Right lobe of liver (tissue), 6 donors: ENCODE measurements around the gene PBLD. TPM values are rescaled to one million over a fixed set of nuclear protein-coding genes. Genes with fewer than 3 reads are reported as not detected.

Experiments used
- ATAC-seq, 4 donors: fragments of 200-7000 bp; cut with Tn5 transposase; one replicate each; pipeline ENCODE4 v1.9.1; 2020; ENCODE audit warnings: mild to moderate bottlenecking in 4 of 4, moderate library complexity in 4 of 4
- DNase-seq, 3 donors: peaks; one replicate each; pipeline ENCODE4 v3.0.0-alpha.2; 2020
- H3K27ac ChIP-seq, 3 donors: fragments of 200-600 bp; one replicate each; pipeline ENCODE4 v1.8.0; 2022
- H3K27me3 ChIP-seq, 2 donors: fragments of 200-600 bp; one replicate each; pipeline ENCODE4 v1.8.0; 2022
- H3K36me3 ChIP-seq, 4 donors: fragments of 200-600 bp; sonication (generic) in 1 of 4; one replicate each; pipeline versions ENCODE4 v1.5.1 to v1.8.0; 2017 to 2022; ENCODE audit warnings: control low read depth in 1 of 4
- H3K4me1 ChIP-seq, 4 donors: fragments of 200-600 bp; sonication (generic) in 1 of 4; one replicate each; pipeline versions ENCODE4 v1.5.1 to v1.8.0; 2017 to 2022; ENCODE audit warnings: control low read depth in 1 of 4
- H3K4me3 ChIP-seq, 3 donors: fragments of 200-600 bp; one replicate each; pipeline ENCODE4 v1.8.0; 2022
- H3K9me3 ChIP-seq, 4 donors: fragments of 200-600 bp; sonication (generic) in 1 of 4; one replicate each; pipeline versions ENCODE4 v1.5.1 to v1.8.0; 2017 to 2022; ENCODE audit warnings: control low read depth in 1 of 4
- POLR2A ChIP-seq: fragments of 450-650 bp; IDR thresholded peaks from one replicate; pipeline ENCODE4 v1.6.1; 2017; ENCODE audit warnings: antibody characterized with exemption, mild to moderate bottlenecking
- WGBS: methylation state at CpG from one replicate; pipeline ENCODE4 v1.1.6; 2018; ENCODE audit warnings: low coverage, low lambda C conversion rate; ENCODE audit not compliant: insufficient coverage; ENCODE audit errors: missing lambda C conversion rate; 5-methylcytosine and 5-hydroxymethylcytosine counted together
- intact Hi-C, 2 donors: fragments of 100-400 bp; cut with DNase I; formaldehyde crosslinking; loops; one replicate each; pipeline versions ENCODE4 v1.11.2 to v1.14.1; 2022
- total RNA-seq, 6 experiments: library from RNA; depleted of rRNA in 2 of 6; stranded (reverse); fragments of >200 nt in 2 of 6; fragmentation: NEBNext Ultra II Directional in 3 of 6; extraction: Animal tissue kit (Norgen Biotek cat#: 25700) in 3 of 6; gene quantifications; one replicate each; pipeline versions ENCODE4 v1.1.0 to v1.2.4, GENCODE V29; 2016 to 2023
- TF ChIP-seq, protein P1 (sequence below), 4 donors: fragments of 200-600 bp in 3 of 4; fragments of 450-650 bp in 1 of 4; IDR thresholded peaks; one replicate each; pipeline versions ENCODE4 v1.5.1 to v1.8.0; 2016 to 2022; ENCODE audit warnings: antibody characterized with exemption in 4 of 4, mild to moderate bottlenecking in 2 of 4
- donor health status: DM: no; HTN: yes; CAD: no.
- donor health status: DM: no; HTN: no; CAD: no.
- donor health status: DM: no; HTN: no; CAD: no.
- donor health status: DM: no; HTN: yes; CAD: no.
- donor health status: DM: no; HTN: yes; CAD: no.

PBLD gene
- total RNA-seq, 6 experiments from 2014 or later: 45.5 to 162 (median 129) TPM

DNA sequence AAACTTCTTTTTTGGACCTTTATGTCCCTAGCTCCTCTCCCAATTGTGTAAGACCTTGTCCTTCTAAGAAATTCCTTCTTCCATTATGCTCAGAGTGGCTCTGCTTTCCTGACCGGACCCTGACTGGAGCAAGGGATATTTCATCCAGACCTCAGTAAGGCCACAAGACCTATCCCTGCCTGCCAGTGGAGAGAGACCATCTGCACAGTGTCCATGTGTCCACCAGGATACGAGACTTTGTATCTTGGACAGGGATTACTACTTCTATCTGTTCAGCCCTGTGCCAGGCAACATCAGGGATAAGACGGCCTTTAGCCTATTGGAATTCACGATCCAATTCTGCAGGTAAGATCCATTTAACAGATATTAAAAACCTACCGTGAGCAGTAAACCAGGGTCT is 93.7 kb downstream of the PBLD start:
- Histone ChIP-seq H3K9me3 (no peaks in the 10 kb centered on the region), H3K27ac (no peak overlapping the region), H3K27me3 (no peaks in the 10 kb centered on the region), H3K36me3 (no peaks in the 10 kb centered on the region), H3K4me1 (no peaks in the 10 kb centered on the region), H3K4me3 (no peak overlapping the region)
- TF ChIP-seq POLR2A: no peak
- TF ChIP-seq, protein P1, sequence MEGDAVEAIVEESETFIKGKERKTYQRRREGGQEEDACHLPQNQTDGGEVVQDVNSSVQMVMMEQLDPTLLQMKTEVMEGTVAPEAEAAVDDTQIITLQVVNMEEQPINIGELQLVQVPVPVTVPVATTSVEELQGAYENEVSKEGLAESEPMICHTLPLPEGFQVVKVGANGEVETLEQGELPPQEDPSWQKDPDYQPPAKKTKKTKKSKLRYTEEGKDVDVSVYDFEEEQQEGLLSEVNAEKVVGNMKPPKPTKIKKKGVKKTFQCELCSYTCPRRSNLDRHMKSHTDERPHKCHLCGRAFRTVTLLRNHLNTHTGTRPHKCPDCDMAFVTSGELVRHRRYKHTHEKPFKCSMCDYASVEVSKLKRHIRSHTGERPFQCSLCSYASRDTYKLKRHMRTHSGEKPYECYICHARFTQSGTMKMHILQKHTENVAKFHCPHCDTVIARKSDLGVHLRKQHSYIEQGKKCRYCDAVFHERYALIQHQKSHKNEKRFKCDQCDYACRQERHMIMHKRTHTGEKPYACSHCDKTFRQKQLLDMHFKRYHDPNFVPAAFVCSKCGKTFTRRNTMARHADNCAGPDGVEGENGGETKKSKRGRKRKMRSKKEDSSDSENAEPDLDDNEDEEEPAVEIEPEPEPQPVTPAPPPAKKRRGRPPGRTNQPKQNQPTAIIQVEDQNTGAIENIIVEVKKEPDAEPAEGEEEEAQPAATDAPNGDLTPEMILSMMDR (IDR thresholded peaks at IDR 0.05): no peak
- WGBS: 91% methylated on average over 4 of the region's 5 CpGs
- intact Hi-C loops: no loop called here
- DNase-seq (no peak), ATAC-seq (no peak)

DNA sequence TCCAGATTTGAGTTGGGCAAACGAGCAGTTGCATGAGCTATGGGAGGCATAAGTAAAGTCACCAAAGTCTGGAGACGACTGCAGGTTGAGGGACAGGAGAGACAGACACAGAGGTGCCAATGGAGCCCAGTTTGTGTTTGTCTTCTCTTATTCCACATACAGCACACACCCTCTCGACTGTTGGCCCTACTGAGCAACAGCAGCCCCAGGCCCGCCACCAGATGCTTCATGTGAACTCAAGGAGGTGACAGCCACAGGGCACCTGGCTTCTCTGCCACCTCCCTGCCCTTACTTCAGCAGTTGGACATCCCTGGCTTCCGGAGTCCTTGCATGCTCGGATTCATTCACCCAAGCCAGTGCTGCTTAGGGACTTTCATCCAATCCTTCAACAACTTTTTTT is 94.4 kb downstream of the PBLD start:
- Histone ChIP-seq H3K4me1 (no peaks in the 10 kb centered on the region), H3K27ac (no peak overlapping the region), H3K9me3 (no peaks in the 10 kb centered on the region), H3K36me3 (no peaks in the 10 kb centered on the region), H3K4me3 (no peak overlapping the region), H3K27me3 (no peaks in the 10 kb centered on the region)
- TF ChIP-seq, protein P1 (IDR thresholded peaks at IDR 0.05): no peak
- intact Hi-C loops: no loop called here
- WGBS: 81% methylated on average over 5 of the region's 6 CpGs
- no peak for ATAC-seq
- no peak for DNase-seq

DNA sequence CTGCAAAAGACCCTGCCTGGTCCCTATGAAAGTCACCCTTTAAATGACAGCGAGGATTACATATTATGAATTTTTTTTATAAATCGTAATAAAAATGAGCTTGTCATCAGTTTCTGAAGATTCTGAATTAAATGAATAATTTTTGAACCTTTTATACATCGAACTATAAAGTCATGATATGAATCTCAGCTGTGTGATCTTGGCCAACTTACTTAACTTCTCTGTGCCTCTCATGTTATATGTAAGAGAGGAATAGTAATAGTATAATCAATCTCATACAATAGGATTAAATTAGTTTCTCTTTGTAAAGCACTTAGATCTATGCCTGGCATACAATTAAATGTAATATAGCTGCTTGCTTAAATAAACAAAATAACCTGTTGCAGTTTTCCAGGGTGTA is 95.6 kb downstream of the PBLD start:
- intact Hi-C loops: no loop called here
- no peaks in the 10 kb centered on the region for H3K9me3 ChIP-seq
- DNase-seq (no peak), ATAC-seq (no peak)
- H3K4me3 ChIP-seq: no peak overlapping the region
- no peak for TF ChIP-seq POLR2A
- TF ChIP-seq, protein P1 (IDR thresholded peaks at IDR 0.05): no peak
- no peaks in the 10 kb centered on the region for H3K4me1 ChIP-seq
- H3K27ac ChIP-seq: no peak overlapping the region
- H3K36me3 ChIP-seq: no peaks in the 10 kb centered on the region
- H3K27me3 ChIP-seq: no peaks in the 10 kb centered on the region
- 84% methylated on average over 3 of the region's 3 CpGs for WGBS

DNA sequence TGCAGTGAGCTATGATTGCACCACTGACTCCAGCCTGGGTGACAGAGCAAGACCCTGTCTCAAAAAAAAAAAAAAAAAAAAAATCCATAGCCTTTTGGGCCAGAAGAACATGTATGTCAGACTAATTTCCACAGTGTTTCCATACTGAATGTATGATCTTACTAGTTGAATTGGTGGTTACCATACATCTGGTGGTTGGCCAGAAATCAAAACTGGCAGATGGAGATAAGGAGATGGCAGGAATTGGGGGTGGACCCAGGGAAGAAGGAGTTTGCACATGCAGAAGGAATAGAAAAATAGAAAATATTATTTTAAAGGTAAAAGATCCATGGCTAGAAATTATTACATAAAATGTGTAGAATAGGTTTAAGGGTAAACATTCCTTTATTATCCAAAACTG is 97.1 kb downstream of the PBLD start:
- no peaks in the 10 kb centered on the region for H3K27me3 ChIP-seq
- H3K4me3 ChIP-seq: no peak overlapping the region
- H3K27ac ChIP-seq: no peak overlapping the region
- no peaks in the 10 kb centered on the region for H3K9me3 ChIP-seq
- no peak for TF ChIP-seq POLR2A
- TF ChIP-seq, protein P1 (IDR thresholded peaks at IDR 0.05): no peak
- intact Hi-C loops: no loop called here
- no peaks in the 10 kb centered on the region for H3K4me1 ChIP-seq
- DNase-seq (no peak), ATAC-seq (no peak)
- no peaks in the 10 kb centered on the region for H3K36me3 ChIP-seq

DNA sequence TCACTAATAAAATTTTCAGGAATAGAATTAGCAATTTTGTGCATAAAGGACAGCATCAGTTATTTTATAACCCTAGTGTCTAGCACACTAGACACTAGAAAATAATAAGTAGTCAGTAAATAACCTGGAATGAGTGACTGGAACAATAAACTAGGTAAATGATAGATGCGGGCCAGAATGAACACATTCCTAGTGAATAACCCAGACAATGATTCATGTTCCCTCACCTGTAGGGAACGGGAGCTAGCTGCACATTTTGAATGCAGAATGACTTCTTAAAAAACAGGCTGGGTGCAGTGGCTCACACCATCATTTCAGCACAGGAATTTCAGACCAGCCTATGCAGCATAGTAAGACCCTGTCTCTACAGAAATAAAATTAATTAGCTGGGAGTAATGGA is 97.6 kb downstream of the PBLD start:
- Histone ChIP-seq H3K27ac (no peak overlapping the region), H3K4me1 (no peaks in the 10 kb centered on the region), H3K36me3 (no peaks in the 10 kb centered on the region), H3K4me3 (no peak overlapping the region), H3K27me3 (no peaks in the 10 kb centered on the region), H3K9me3 (no peaks in the 10 kb centered on the region)
- no peak for DNase-seq
- ATAC-seq: no peak
- 96% methylated on average over 2 of the region's 2 CpGs for WGBS
- no peak for TF ChIP-seq POLR2A
- TF ChIP-seq, protein P1 (IDR thresholded peaks at IDR 0.05): no peak
- intact Hi-C loops: no loop called here
